GM18498 (cell line): ENCODE data around the gene CDC42BPG.
A peak's percentile ranks its signal among the peaks of the same experiment; 100 is the strongest.

Experiments
- ATAC-seq: cut with Tn5 transposase; IDR thresholded peaks from one replicate; pipeline ENCODE4 v1.9.1; 2021; ENCODE audit warnings: mild to moderate bottlenecking, moderate library complexity; ENCODE audit not compliant: unreplicated experiment

The CDC42BPG gene

GRCh38 chr11:64844330-64845128, at the start of gene CDC42BPG:
Gene CDC42BPG, minus strand, starts transcription at chr11:64844653. Its CDS starts 84 bp downstream, at chr11:64844569.
- ATAC-seq, result no peak

GRCh38 chr11:64893194-64894069, 49.0 kb upstream of the CDC42BPG start:
- ATAC-seq, result no peak

- no peak for ATAC-seq
These were observed 48.4 kb upstream of the CDC42BPG start for GRCh38 chr11:64892838-64893193.

DNA sequence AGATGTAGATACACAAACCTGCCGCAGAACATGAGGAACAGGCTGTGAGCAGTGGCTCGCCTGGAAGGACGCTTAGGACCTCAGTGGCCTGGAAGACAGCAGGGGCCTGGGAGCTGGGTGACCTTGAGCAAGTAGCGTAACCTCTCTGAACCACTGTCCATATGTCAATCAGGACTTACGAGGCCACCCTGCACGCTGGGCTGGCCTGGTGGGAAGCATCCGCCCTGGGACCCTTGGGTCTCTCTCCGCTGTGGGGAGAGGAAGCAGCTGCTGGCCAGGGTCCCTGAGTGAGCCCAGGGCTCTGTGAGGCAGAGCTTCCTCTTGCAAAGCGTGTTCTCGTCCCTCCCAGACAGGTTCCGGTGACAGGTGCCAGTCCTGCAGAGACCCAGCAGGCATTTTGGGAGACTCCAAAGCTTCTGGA, 48.0 kb upstream of the CDC42BPG start:
- ATAC-seq, result no peak

GRCh38 chr11:64891880-64892279, 47.4 kb upstream of the CDC42BPG start:
- ATAC-seq, result no peak

GRCh38 chr11:64891215-64891848, 46.9 kb upstream of the CDC42BPG start:
- ATAC-seq, result no peak

DNA sequence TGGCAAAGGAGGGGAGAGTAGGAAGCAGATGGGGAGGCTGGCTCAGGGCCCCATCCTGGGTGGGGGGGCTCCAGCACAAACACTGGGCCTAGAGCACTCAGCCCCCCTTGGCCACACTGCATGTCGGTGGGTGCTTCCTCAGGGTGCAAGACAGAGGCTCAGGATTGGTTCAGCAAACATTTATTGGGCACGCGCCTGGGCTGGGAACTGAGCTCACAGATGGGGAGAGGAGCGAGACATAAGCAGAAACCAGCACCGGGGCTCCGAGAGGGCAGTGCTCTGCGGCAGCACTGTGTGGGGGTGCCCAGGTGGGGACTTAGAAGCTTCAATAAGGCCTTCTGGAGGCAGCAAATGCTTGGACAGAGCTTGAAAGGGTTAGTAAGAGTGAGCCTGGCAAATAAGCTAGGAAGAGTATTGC, 46.1 kb upstream of the CDC42BPG start:
- ATAC-seq, result no peak

- no peak for ATAC-seq
These were observed 44.5 kb upstream of the CDC42BPG start for GRCh38 chr11:64888729-64889511.

DNA sequence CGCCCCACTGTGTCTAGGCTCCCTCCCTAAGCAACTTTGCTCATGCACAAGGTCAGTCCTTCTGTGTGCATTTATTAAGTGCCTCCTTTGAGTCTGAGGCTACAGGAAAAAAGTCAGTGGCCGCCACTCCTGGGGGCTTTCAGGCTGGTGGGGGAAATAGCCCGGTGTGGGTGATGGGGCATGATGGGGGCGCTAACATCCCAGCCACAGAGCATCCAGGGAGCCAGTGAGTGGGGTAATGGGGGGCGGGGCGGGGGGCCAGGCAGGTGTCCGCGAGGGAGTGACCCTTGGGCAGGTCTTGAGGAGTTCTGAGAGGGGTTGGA, 43.9 kb upstream of the CDC42BPG start:
- no peak for ATAC-seq

DNA sequence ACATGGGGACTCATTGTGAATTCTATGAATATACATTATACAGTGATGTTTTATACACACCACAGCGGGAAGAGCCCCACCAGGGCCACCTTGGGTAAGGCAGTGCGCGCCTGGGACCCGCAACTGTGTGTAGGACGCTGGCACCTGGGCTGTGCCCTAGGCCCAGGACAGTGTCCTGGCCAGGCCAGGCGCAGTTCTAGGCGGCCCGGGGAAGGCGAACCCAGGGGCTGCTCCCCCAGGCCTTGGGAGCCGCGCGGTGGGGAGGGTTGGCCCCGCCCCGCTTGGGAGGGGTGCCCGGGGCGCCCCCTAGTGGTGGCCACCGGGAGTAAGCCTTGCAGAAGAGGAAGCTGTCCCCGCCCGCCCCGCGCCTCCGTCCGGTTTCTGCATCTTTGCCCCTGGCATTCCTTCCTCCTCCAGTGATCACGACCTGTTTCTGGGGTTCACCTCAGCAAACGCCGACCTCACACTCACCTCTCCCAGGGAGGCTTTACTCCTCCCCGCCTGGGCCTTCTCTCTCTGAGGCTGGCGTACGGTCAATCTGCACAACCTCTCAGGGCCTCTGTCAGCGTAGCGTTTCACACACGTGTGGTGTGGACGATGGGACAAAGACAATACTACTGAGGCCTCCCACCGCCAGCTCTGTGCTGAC, 43.4 kb upstream of the CDC42BPG start:
- ATAC-seq, result peak; percentile 75

DNA sequence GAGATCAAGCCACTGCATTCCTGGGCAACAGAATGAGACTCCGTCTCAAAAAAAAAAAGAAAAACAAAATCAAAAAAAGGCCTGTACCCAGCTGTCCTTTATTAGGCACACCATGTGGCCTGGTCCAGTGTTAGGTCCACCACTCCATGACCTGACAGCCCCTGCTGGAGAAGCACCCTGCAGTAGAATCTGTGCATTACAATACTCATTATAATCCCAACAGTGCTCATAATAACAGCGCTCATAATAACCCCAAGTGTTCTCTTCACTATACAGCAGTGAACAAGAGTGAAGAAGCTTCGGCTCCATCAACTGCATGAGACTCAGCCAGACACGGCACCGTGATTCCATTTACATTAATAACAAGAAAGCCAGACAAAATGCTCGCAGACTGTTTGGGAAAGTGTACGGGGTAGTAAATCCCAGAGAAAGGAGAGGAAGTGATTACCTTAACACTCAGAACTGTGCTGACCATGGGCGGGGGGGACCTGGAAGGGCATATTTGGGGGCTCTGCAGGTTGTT, 42.8 kb upstream of the CDC42BPG start:
- ATAC-seq, result no peak

- ATAC-seq, result no peak
These were observed 41.2 kb upstream of the CDC42BPG start for GRCh38 chr11:64885367-64886286.

DNA sequence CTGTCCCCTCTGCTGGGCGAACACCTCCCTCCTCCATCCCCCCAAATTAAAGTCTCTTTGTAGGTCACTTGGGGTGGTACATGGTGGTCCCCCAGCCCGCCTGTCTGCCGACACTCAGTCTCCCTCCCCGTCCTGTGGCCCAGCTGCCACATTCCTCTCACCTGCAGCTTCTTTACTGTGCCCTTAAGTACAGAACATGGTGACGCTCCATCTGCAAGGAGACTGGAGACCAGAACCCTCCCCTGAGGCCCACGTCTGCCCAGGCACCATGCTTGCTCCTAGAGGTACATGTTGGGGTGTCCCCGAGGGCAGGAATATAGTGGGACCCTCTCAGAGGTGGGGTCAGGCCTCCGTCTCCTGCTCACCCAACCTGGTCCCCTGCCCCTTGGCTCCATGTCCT, 39.6 kb upstream of the CDC42BPG start:
- ATAC-seq, result no peak

DNA sequence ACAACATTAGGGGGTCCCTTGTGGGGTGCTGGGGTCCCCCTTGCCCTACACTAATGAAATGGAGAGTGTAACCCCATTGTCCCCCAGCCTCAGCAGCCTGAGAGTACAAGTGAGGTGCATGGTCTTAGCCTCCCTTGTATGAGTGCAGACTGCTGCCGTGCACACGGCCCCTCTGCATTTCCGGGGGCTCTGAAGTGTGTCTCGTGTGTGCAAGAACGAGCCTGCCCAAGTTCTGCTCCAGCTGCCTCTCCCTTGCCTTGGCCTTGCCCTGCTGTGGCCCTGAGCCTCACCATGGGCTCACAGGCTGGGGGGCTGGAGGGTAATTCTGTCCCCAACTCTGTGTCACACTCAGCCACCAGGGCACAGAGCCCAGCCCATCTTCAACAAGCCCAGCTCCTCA, 39.1 kb upstream of the CDC42BPG start:
- ATAC-seq, result no peak

GRCh38 chr11:64882243-64882642, 37.8 kb upstream of the CDC42BPG start:
- no peak for ATAC-seq

DNA sequence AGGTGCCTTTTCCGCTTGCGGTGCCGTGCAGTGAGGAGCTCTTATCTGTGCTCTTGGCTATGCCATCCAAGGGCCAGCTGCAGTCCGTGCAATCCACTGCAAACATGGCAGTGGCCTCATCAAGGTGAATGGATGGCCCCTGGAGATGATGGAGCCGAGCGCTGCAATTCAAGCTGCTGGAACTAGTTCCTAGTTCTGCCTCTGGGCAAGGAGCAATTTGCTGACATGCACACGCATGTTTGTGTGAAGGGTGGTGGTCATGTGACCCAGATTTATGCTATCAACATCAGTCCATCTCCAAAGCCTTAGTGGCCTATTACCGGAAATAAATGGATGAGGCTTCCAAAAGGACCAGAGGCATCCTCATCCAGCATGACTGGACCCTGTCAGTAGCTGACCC, 37.0 kb upstream of the CDC42BPG start:
- no peak for ATAC-seq

DNA sequence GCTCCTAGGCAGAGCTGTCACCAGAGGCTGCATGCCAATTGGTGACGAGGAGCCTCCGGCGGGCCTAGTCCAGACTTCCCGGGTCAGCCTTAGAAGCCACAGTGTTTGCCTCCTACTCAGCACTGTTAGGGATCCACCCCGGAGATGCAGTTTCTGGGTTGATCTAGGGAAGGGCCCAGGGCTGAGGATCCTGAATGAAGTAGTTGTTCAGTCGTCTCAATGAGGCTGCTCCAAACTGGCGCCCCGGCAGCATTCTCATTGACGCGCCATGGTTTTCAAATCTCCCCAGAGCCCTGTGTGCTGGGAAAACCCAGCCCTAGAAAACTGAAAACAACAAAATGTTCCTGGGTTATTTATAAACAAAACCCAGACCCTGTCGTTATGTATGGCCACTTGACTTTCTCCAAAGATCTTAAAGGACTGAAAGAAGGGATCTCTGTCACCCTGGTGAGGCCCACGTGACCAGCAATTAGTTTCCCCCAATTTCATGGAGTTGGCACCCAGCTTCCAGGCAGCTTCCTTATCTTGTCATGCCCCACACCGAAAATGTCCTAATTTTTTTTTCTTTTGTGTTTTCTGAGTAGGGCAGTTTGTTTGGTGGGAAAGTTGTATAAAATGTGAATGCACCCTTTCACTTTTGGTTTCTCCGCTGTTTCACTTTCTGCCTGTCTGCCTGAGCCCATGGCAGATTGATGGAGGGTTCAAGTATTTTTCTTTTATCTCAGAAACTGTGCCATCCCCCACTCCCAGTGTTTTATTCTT, 36.0 kb upstream of the CDC42BPG start:
- no peak for ATAC-seq

DNA sequence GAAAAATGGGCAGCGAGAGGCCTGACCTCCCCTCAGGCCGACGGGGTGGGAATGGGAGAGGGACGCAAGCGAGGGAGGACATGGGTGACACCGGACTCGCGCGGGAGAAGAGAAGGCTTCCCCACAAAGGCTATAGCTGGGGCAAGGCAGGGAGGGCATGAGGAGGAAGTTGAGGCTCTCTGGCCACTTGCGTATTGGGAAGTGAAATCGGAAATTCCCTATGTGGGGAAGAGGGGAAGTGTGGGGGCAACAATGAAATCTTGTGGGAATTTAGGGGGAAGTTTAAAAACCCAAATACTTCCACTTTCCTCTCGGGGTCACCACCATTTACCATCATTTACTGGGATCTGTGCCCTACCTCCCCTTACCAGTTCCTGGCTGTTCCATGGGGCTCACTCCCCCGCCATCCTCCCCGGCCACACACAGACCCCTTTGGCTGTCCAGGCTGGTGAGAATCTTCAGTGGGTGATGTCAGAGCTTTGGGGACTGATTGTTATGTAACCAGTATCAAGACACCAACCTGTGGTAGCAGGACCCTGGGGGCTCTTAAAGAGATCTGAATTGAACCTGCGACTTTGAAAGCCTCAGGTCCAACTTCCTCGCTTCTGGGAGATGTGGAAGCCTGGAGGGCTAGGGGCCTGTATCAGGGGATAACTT, 34.9 kb upstream of the CDC42BPG start:
- ATAC-seq, result no peak
